Measurements from ENCODE around the gene SLC2A1.

The SLC2A1 gene

GRCh38 chr1:42973286-42973685, 14.6 kb upstream of the SLC2A1 start:
- Histone ChIP-seq H3K36me3 (replicated peaks) (no peaks in the 10 kb centered on the region), H3K27me3 (replicated peaks) (no peaks in the 10 kb centered on the region), H3K27ac (no peak overlapping the region), H3K4me3 (ENCODE audit: low read depth, low read length) (no peak overlapping the region)
- no peak for TF ChIP-seq CTCF (IDR thresholded peaks at IDR 0.05; ENCODE audit: low read depth, low read length, missing control alignments)
- in situ Hi-C loops (cut with HindIII; ENCODE audit: low pct_ligation_motif_present, low sequenced_read_pairs) = no loop called here
- peak; percentile 56 for DNase-seq

GRCh38 chr1:42971841-42972291, 13.2 kb upstream of the SLC2A1 start:
- Histone ChIP-seq H3K36me3 (replicated peaks) (no peaks in the 10 kb centered on the region), H3K27me3 (replicated peaks) (no peaks in the 10 kb centered on the region), H3K4me3 (ENCODE audit: low read depth, low read length) (no peak overlapping the region), H3K27ac (no peak overlapping the region)
- TF ChIP-seq CTCF (IDR thresholded peaks at IDR 0.05; ENCODE audit: low read depth, low read length, missing control alignments) = no peak
- DNase-seq = peak; percentile 42
- in situ Hi-C loops (cut with HindIII; ENCODE audit: low pct_ligation_motif_present, low sequenced_read_pairs) = no loop called here

DNA sequence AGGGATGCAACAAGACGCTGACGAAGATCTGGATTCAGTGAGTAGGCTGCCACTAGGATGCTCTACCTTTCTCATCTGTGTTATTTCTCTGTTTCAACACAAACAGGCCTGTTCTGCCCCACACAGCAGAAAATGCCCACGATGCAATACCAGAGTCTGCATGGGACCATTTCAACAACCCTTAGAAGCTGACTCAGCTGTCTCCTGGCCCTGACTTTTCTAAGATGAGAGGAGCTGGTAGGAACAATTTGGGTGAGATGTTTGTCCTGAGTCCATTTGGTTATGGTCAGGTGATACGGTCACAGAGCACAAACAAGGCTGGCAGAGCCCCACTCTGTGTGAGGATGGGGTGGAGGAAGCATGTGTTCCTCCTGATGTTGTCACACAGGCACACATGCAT, 11.5 kb upstream of the SLC2A1 start:
- Histone ChIP-seq H3K27me3 (replicated peaks) (no peaks in the 10 kb centered on the region), H3K4me3 (ENCODE audit: low read depth, low read length) (no peak overlapping the region), H3K36me3 (replicated peaks) (no peaks in the 10 kb centered on the region), H3K27ac (no peak overlapping the region)
- TF ChIP-seq CTCF (IDR thresholded peaks at IDR 0.05; ENCODE audit: low read depth, low read length, missing control alignments) = no peak
- no peak for DNase-seq
- in situ Hi-C loops (cut with HindIII; ENCODE audit: low pct_ligation_motif_present, low sequenced_read_pairs) = no loop called here

DNA sequence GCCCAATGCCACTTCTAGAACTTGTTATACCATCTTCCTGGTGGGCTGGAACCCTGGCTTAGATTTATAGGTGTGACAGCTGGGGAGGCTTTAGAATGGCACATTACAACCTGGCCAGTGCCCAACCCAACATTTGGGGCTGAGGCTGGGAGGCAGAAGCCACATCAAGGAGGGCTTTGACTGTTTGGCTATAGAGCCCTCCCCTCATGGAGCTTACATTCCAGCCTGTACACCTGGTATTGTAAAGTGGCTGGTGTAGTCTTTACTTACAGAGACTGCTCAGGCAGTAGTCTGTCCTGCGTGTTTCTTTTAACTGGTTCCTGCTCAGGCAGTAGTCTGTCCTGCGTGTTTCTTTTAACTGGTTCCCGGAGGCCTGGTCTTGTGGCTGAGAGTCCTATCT, 10.0 kb upstream of the SLC2A1 start:
- in situ Hi-C loops (cut with HindIII; ENCODE audit: low pct_ligation_motif_present, low sequenced_read_pairs) = no loop called here
- Histone ChIP-seq H3K27me3 (replicated peaks) (no peaks in the 10 kb centered on the region), H3K36me3 (replicated peaks) (no peaks in the 10 kb centered on the region), H3K4me3 (ENCODE audit: low read depth, low read length) (no peak overlapping the region), H3K27ac (no peak overlapping the region)
- no peak for DNase-seq
- no peak for TF ChIP-seq CTCF (IDR thresholded peaks at IDR 0.05; ENCODE audit: low read depth, low read length, missing control alignments)

DNA sequence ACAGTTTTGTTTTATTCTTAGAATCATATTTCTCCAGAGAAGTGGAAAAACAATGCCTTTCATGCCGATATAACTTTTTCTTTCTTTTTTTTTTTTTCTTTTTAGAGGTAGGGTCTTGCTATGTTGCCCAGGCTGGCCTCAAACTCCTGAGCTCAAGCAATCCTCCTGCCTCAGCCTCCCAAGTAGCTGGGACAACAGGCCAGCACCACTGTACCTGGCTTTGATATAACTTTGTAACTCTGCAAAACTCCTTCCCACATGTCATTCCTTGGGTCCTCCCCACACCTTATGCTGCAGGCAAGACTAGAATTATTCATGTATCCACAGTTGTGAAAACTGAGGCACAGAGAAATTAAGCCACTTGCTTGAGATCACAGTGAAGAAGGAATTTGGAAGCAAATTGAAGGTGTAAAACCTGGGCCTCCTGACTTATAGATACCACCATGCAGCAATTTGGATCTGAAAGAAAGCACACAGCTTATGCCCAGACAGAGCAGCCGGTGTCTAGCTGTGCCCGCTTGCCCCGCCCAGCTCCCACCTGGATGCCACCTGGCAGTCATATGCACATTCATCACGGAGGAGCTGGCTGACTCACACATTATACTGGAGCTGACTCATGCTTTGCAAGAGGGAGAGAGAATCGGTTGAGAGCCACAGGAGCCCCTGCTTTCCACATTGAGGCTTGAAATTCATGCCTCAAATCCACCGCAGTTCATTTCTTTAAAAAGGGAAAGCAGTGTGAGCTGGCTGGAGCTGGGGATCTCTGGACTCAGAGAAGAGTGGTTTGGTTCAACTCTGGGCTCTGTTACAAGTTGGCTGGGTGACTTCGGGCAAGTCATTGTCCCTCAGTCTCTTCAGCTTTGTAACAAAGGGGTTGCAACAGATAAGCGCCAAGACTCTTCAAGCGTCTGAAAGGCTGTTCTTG, 8.3 kb upstream of the SLC2A1 start:
- DNase-seq = peak; percentile 87
- in situ Hi-C loops (cut with HindIII; ENCODE audit: low pct_ligation_motif_present, low sequenced_read_pairs) = no loop called here
- Histone ChIP-seq H3K27me3 (replicated peaks) (no peaks in the 10 kb centered on the region), H3K36me3 (replicated peaks) (no peaks in the 10 kb centered on the region), H3K27ac (peak overlapping the region; percentile 48), H3K4me3 (ENCODE audit: low read depth, low read length) (no peak overlapping the region)
- no peak for TF ChIP-seq CTCF (IDR thresholded peaks at IDR 0.05; ENCODE audit: low read depth, low read length, missing control alignments)

Data from brain microvascular endothelial cell (primary cell).